A549 (cell line): ENCODE data around the gene FAM98C. TPM values are rescaled to one million over a fixed set of nuclear protein-coding genes. Genes with fewer than 3 reads are reported as not detected.
A peak's percentile ranks its signal among the peaks of the same experiment; 100 is the strongest.

Source experiments
- ATAC-seq, 2 experiments: fragments of 200-7000 bp in 1 of 2; fragments of >200 bp in 1 of 2; cut with Nextera tagmentation in 1 of 2; cut with Tn5 transposase in 1 of 2; 3 replicates each; pipeline versions ENCODE4 v1.8.0 to v1.9.1; 2018 to 2020; ENCODE audit warnings: mild to moderate bottlenecking in 1 of 2, moderate library complexity in 1 of 2
- CTCF ChIA-PET: fragments of 300-600 bp; sonication (Branson Sonifier 250); formaldehyde crosslinking; extraction: SDS; loops from one replicate; lab custom pipeline; 2021; ENCODE audit warnings: antibody characterized with exemption, inconsistent platforms; lab: Yijun Ruan, JAX
- POLR2A ChIA-PET: fragments of 350-600 bp; formaldehyde crosslinking; extraction: SDS; loops from one replicate; lab custom pipeline; 2021; ENCODE audit warnings: antibody characterized with exemption, inconsistent platforms; lab: Yijun Ruan, JAX
- DNase-seq, 2 experiments: peaks; one replicate each; pipeline versions ENCODE4 v3.0.0 to v3.0.0-alpha.2; 2011 to 2016; ENCODE audit warnings: low read depth in 1 of 2, low spot score in 1 of 2
- FAIRE-seq: peaks from 2 replicates; lab custom pipeline; 2011; peaks lifted over from hg19 to GRCh38; lab: Jason Lieb, UNC
- H3K27ac ChIP-seq, 2 experiments: fragments of >200 bp; sonication (Bioruptor Twin); formaldehyde crosslinking; 3 replicates each; pipeline ENCODE4 v1.5.1; 2016 to 2017
- H3K4me1 ChIP-seq: fragments of >200 bp; sonication (Bioruptor Twin); formaldehyde crosslinking; 3 replicates; pipeline ENCODE4 v1.6.1; 2016
- H3K4me2 ChIP-seq: fragments of >200 bp; sonication (Bioruptor Twin); formaldehyde crosslinking; 3 replicates; pipeline ENCODE4 v1.6.1; 2016
- H3K4me3 ChIP-seq: fragments of >200 bp; sonication (Bioruptor Twin); formaldehyde crosslinking; 3 replicates; pipeline ENCODE4 v1.5.1; 2016
- H3K9me3 ChIP-seq: fragments of >200 bp; sonication (Bioruptor Twin); formaldehyde crosslinking; 3 replicates; pipeline ENCODE4 v1.6.1; 2016
- CBX8 ChIP-seq: fragments of 200-600 bp; sonication (generic); IDR thresholded peaks from 2 replicates; pipeline ENCODE4 v1.6.1; 2016
- CEBPB ChIP-seq, 2 experiments: fragments of >200 bp in 1 of 2; sonication (Bioruptor Twin) in 1 of 2; formaldehyde crosslinking in 1 of 2; IDR thresholded peaks; 2 replicates each; pipeline ENCODE4 v1.6.1; 2012 to 2016
- E2F6 ChIP-seq: IDR thresholded peaks from 2 replicates; pipeline ENCODE4 v1.6.1; 2012; ENCODE audit warnings: low read depth, borderline replicate concordance
- EHMT2 ChIP-seq: fragments of 200-600 bp; sonication (generic); IDR thresholded peaks from 2 replicates; pipeline ENCODE4 v1.6.1; 2016; ENCODE audit warnings: antibody characterized with exemption, low read depth, mild to moderate bottlenecking, moderate library complexity
- EP300 ChIP-seq, 2 experiments: fragments of >200 bp; sonication (Bioruptor Twin); formaldehyde crosslinking; IDR thresholded peaks; 2 replicates in 1 of 2; 3 replicates in 1 of 2; pipeline ENCODE4 v1.6.1; 2016 to 2017
- ESRRA ChIP-seq: fragments of 150-350 bp; IDR thresholded peaks from 2 replicates; pipeline ENCODE4 v1.6.1; 2014; ENCODE audit warnings: mild to moderate bottlenecking, low read length, borderline replicate concordance
- FOSB ChIP-seq: fragments of 250-450 bp; sonication (Bioruptor Pico); IDR thresholded peaks from 2 replicates; pipeline ENCODE4 v1.5.0; 2020; ENCODE audit warnings: mild to moderate bottlenecking, moderate library complexity
- GATA3 ChIP-seq: IDR thresholded peaks from 2 replicates; pipeline ENCODE4 v1.6.1; 2012; ENCODE audit warnings: borderline replicate concordance
- JUNB ChIP-seq: fragments of >200 bp; sonication (Bioruptor Twin); formaldehyde crosslinking; IDR thresholded peaks from 2 replicates; pipeline ENCODE4 v1.6.1; 2016
- MAFK ChIP-seq: fragments of 450-650 bp; IDR thresholded peaks from 2 replicates; pipeline ENCODE4 v1.6.1; 2014; ENCODE audit not compliant: partially characterized antibody
- NFE2L2 ChIP-seq: fragments of 150-350 bp; conservative IDR thresholded peaks from 2 replicates; pipeline ENCODE4 v1.6.1; 2014; ENCODE audit warnings: low read length
- NPAS2 ChIP-seq: fragments of 250-450 bp; sonication (Bioruptor Pico); IDR thresholded peaks from 2 replicates; pipeline ENCODE4 v1.8.0; 2022; ENCODE audit warnings: mild to moderate bottlenecking, moderate library complexity, borderline replicate concordance
- NR3C1 ChIP-seq: fragments of >200 bp; sonication (Bioruptor Twin); formaldehyde crosslinking; IDR thresholded peaks from 3 replicates; pipeline ENCODE4 v1.6.1; 2017
- PBX3 ChIP-seq: IDR thresholded peaks from 2 replicates; pipeline ENCODE4 v1.6.1; 2012
- PHF8 ChIP-seq: fragments of 200-600 bp; sonication (generic); IDR thresholded peaks from 2 replicates; pipeline ENCODE4 v1.6.1; 2016; ENCODE audit warnings: low read depth, mild to moderate bottlenecking, antibody characterized with exemption, moderate library complexity, borderline replicate concordance
- POLR2AphosphoS2 ChIP-seq: conservative IDR thresholded peaks from 2 replicates; pipeline ENCODE4 v1.6.1; 2012; ENCODE audit warnings: low read length, improper control_type of control experiment, inconsistent platforms
- RNF2 ChIP-seq: fragments of 200-600 bp; sonication (generic); IDR thresholded peaks from 2 replicates; pipeline ENCODE4 v1.6.1; 2016; ENCODE audit warnings: low read depth, mild to moderate bottlenecking, antibody characterized with exemption, moderate library complexity, borderline replicate concordance
- SMC3 ChIP-seq: fragments of >200 bp; sonication (Bioruptor Twin); formaldehyde crosslinking; IDR thresholded peaks from 3 replicates; pipeline ENCODE4 v1.6.1; 2018; ENCODE audit warnings: inconsistent platforms
- SREBF2 ChIP-seq: fragments of 450-650 bp; IDR thresholded peaks from 2 replicates; pipeline ENCODE4 v1.6.1; 2014; ENCODE audit warnings: mild to moderate bottlenecking, moderate library complexity
- ZC3H11A ChIP-seq: fragments of 450-650 bp; IDR thresholded peaks from 2 replicates; pipeline ENCODE4 v1.6.1; 2014; ENCODE audit warnings: antibody characterized with exemption, mild to moderate bottlenecking
- ZFP36 ChIP-seq: fragments of 450-650 bp; IDR thresholded peaks from 2 replicates; pipeline ENCODE4 v1.6.1; 2014; ENCODE audit warnings: borderline replicate concordance; ENCODE audit not compliant: partially characterized antibody
- ZSCAN20 ChIP-seq: fragments of 250-450 bp; sonication (Bioruptor Pico); IDR thresholded peaks from 2 replicates; pipeline ENCODE4 v1.8.0; 2022; ENCODE audit warnings: mild to moderate bottlenecking, moderate library complexity
- WGBS: methylation state at CpG from one replicate; pipeline ENCODE4 v1.1.6; 2017; ENCODE audit errors: missing lambda C conversion rate; 5-methylcytosine and 5-hydroxymethylcytosine counted together
- polyA plus RNA-seq, 4 experiments: library from polyadenylated mRNA; depleted of rRNA in 3 of 4; stranded (reverse); fragments of >200 nt; fragmentation: RNase III in 1 of 4; extraction: RNeasy Plus Mini Kit Qiagen cat#74134 plus additional on column Dnase treatment in 1 of 4; gene quantifications; 2 replicates in 3 of 4; 3 replicates in 1 of 4; pipeline ENCODE4 v1.2.3, GENCODE V29; 2011 to 2017

Gene FAM98C
- polyA plus RNA-seq, 2 of the 4 experiments (the other 2 are of a cell fraction) = 12.8 to 20.4 TPM

GRCh38 chr19:38412961-38413360 is 10.1 kb downstream of the FAM98C start:
- no peak for DNase-seq
- Histone ChIP-seq H3K27ac (no peak overlapping the region), H3K9me3 (no peaks in the 10 kb centered on the region), H3K4me2 (no peak overlapping the region), H3K4me3 (no peak overlapping the region), H3K4me1 (peaks cover 13% of the 10 kb centered on the region)
- ATAC-seq = no peak
- ChIA-PET CTCF (interaction anchor here (1.0 to 8.0 kb wide), 4 partner anchors 8 to 102 kb away, joined by 3 to 153 read pairs (median 4); partner anchors contain the start of gene FAM98C), POLR2A (no interaction called here)
- no peak for FAIRE-seq
- 82% methylated on average over 10 of the region's 11 CpGs for WGBS
- TF ChIP-seq NPAS2 (CRISPR knock-in tag) (no peak), GATA3 (no peak), RNF2 (no peak)

- H3K27ac ChIP-seq = no peak overlapping the region
- H3K9me3 ChIP-seq = no peaks in the 10 kb centered on the region
- TF ChIP-seq SREBF2 (no peak), ZFP36 (no peak), EHMT2 (no peak), JUNB (no peak), MAFK (no peak), POLR2AphosphoS2 (no peak), CBX8 (no peak)
- no peak overlapping the region for H3K4me3 ChIP-seq
- WGBS = 84% methylated on average over 6 of the region's 6 CpGs
- H3K4me2 ChIP-seq = no peak overlapping the region
- H3K4me1 ChIP-seq = peaks cover 17% of the 10 kb centered on the region
- ChIA-PET POLR2A (interaction anchor here (0.6 kb wide), 1 partner anchor 177 kb away, joined by 5 read pairs; no protein-coding TSS in a partner anchor), CTCF (interaction anchor here (1.2 to 8.0 kb wide), 4 partner anchors 10 to 179 kb away, joined by 3 to 153 read pairs (median 4); partner anchors contain the start of gene FAM98C)
- no peak for ATAC-seq
- DNase-seq = no peak
- no peak for FAIRE-seq
Observed at GRCh38 chr19:38413416-38413815, 10.5 kb downstream of the FAM98C start.

GRCh38 chr19:38417146-38417543 is 14.3 kb downstream of the FAM98C start:
- no peaks in the 10 kb centered on the region for H3K9me3 ChIP-seq
- ATAC-seq (no peak), FAIRE-seq (no peak), DNase-seq (no peak)
- peak overlapping the region; percentile 89 for H3K4me2 ChIP-seq
- no peak for TF ChIP-seq NFE2L2
- no peak for TF ChIP-seq ZSCAN20 (CRISPR knock-in tag)
- no peak for TF ChIP-seq PHF8
- TF ChIP-seq FOSB (CRISPR knock-in tag) = no peak
- TF ChIP-seq SMC3 = no peak
- no peak for TF ChIP-seq E2F6
- TF ChIP-seq PBX3 = no peak
- TF ChIP-seq NR3C1 = no peak
- no peak for TF ChIP-seq ZC3H11A
- TF ChIP-seq EP300 (IDR thresholded peaks at IDR 0.05) = no peak
- no peak for TF ChIP-seq CEBPB (IDR thresholded peaks at IDR 0.05)
- no peak for TF ChIP-seq ESRRA
- H3K4me3 ChIP-seq = no peak overlapping the region; the same call in 2 of the 3 replicates
- H3K27ac ChIP-seq = peak overlapping the region in 1 of 2 experiments; percentile 77; a peak in 2 of 6 replicates
- CTCF ChIA-PET = interaction anchor here (0.7 to 8.0 kb wide), 5 partner anchors 9 to 559 kb away, joined by 3 to 153 read pairs (median 4); partner anchors contain the start of gene FAM98C
- POLR2A ChIA-PET = no interaction called here
- 82% methylated on average over 8 of the region's 8 CpGs for WGBS
- H3K4me1 ChIP-seq = peaks cover 9% of the 10 kb centered on the region; the same call in 2 of the 3 replicates
